ENCODE measurements around the gene NCSTN. TPM values are rescaled to one million over a fixed set of nuclear protein-coding genes. Genes with fewer than 3 reads are reported as not detected.

NCSTN gene
- total and polyA plus RNA-seq, 2 of the 13 experiments (the other 11 are each of a cell fraction or from before 2014, with no cell fraction given), result 44.2 to 247 TPM

DNA sequence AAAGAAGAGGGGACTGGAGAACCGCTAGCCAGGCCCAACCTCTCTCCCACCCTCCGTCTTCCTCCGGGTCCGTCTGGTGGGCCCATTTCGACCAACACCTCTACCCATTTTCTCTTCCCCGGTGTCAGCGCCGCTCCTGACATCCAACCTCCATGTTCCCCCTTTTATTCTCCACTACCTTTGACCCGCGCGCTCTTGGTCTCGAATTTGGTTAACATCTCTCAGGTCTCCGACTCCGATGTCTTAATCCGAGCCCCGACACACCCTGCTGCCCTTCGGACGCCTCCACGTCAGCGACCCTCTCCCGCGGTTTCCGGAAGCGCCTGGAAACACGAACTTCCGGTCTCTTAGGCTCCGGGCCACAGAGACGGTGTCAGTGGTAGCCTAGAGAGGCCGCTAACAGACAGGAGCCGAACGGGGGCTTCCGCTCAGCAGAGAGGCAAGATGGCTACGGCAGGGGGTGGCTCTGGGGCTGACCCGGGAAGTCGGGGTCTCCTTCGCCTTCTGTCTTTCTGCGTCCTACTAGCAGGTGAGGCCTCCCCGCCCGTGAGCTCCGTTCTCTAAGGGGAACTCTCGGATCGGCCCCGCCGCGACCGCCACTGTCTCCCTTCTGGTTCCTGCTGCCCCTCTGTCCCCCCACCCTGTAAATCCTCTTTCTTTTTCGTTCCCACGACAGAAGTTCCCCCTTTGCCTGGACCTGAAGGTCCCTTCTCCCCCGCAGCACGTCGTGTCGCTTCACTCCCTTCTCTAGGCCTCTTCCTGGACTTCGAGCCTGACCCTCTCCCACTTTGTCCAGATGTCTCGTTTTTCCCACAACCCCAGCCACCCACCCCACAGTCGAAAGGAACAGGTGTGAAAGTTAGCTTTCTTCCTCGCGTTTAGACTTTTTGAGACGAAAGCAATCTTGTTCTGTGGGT, at the start of gene NCSTN, which contains the start of gene COPA (continued):
- TF ChIP-seq, protein P1, sequence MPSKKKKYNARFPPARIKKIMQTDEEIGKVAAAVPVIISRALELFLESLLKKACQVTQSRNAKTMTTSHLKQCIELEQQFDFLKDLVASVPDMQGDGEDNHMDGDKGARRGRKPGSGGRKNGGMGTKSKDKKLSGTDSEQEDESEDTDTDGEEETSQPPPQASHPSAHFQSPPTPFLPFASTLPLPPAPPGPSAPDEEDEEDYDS (CRISPR knock-in tag; IDR thresholded peaks at IDR 0.05), result peak; percentile 87
- TF ChIP-seq ZNF20 (CRISPR knock-in tag; IDR thresholded peaks at IDR 0.05) (no peak), PRMT3 (CRISPR knock-in tag; IDR thresholded peaks at IDR 0.05; ENCODE audit: borderline replicate concordance, low read depth) (0 out of 2 replicates have a peak, but pooled peaks have one; percentile 48), GPN1 (CRISPR knock-in tag; IDR thresholded peaks at IDR 0.05; ENCODE audit: borderline replicate concordance) (no peak), ASH2L (IDR thresholded peaks at IDR 0.05; ENCODE audit: insufficient read length, low read depth, low read length) (peak; percentile 91), MTA3 (CRISPR knock-in tag; IDR thresholded peaks at IDR 0.05) (no peak), SALL1 (CRISPR knock-in tag; IDR thresholded peaks at IDR 0.05) (peak; percentile 63), MXD4 (CRISPR knock-in tag; IDR thresholded peaks at IDR 0.05) (no peak), ZNF614 (CRISPR knock-in tag; IDR thresholded peaks at IDR 0.05; ENCODE audit: borderline replicate concordance) (peak; percentile 74; the same call in 1 of the 2 replicates), ZNF556 (CRISPR knock-in tag; IDR thresholded peaks at IDR 0.05; ENCODE audit: borderline replicate concordance) (peak; percentile 92; the same call in 1 of the 2 replicates), ZNF891 (CRISPR knock-in tag; IDR thresholded peaks at IDR 0.05) (peak; percentile 81; the same call in 1 of the 2 replicates), GABPA (IDR thresholded peaks at IDR 0.05; ENCODE audit: low read depth, low read length) (peak; percentile 85), GABPA (CRISPR knock-in tag; IDR thresholded peaks at IDR 0.05; ENCODE audit: low read depth) (peak; percentile 97), TCF12 (IDR thresholded peaks at IDR 0.05) (no peak), TCF12 (CRISPR knock-in tag; IDR thresholded peaks at IDR 0.05) (0 out of 2 replicates have a peak, but pooled peaks have one; percentile 48), TAF15 (IDR thresholded peaks at IDR 0.05; ENCODE audit: low read depth, low read length, poor library complexity, severe bottlenecking) (peak; percentile 85), ZNF441 (CRISPR knock-in tag; IDR thresholded peaks at IDR 0.05; ENCODE audit: borderline replicate concordance) (no peak), ZNF543 (CRISPR knock-in tag; IDR thresholded peaks at IDR 0.05) (peak; percentile 63; the same call in 1 of the 2 replicates), GATAD2A (CRISPR knock-in tag; IDR thresholded peaks at IDR 0.05) (peak; percentile 60), NR2C2 (CRISPR knock-in tag; IDR thresholded peaks at IDR 0.05; ENCODE audit: borderline replicate concordance) (peak; percentile 81; the same call in 1 of the 2 replicates), ZNF780A (CRISPR knock-in tag; IDR thresholded peaks at IDR 0.05) (no peak)
- TF ChIP-seq, protein P2, sequence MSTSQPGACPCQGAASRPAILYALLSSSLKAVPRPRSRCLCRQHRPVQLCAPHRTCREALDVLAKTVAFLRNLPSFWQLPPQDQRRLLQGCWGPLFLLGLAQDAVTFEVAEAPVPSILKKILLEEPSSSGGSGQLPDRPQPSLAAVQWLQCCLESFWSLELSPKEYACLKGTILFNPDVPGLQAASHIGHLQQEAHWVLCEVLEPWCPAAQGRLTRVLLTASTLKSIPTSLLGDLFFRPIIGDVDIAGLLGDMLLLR (CRISPR knock-in tag; IDR thresholded peaks at IDR 0.05), result peak; percentile 83; the same call in 1 of the 2 replicates
- TF ChIP-seq, protein P3, sequence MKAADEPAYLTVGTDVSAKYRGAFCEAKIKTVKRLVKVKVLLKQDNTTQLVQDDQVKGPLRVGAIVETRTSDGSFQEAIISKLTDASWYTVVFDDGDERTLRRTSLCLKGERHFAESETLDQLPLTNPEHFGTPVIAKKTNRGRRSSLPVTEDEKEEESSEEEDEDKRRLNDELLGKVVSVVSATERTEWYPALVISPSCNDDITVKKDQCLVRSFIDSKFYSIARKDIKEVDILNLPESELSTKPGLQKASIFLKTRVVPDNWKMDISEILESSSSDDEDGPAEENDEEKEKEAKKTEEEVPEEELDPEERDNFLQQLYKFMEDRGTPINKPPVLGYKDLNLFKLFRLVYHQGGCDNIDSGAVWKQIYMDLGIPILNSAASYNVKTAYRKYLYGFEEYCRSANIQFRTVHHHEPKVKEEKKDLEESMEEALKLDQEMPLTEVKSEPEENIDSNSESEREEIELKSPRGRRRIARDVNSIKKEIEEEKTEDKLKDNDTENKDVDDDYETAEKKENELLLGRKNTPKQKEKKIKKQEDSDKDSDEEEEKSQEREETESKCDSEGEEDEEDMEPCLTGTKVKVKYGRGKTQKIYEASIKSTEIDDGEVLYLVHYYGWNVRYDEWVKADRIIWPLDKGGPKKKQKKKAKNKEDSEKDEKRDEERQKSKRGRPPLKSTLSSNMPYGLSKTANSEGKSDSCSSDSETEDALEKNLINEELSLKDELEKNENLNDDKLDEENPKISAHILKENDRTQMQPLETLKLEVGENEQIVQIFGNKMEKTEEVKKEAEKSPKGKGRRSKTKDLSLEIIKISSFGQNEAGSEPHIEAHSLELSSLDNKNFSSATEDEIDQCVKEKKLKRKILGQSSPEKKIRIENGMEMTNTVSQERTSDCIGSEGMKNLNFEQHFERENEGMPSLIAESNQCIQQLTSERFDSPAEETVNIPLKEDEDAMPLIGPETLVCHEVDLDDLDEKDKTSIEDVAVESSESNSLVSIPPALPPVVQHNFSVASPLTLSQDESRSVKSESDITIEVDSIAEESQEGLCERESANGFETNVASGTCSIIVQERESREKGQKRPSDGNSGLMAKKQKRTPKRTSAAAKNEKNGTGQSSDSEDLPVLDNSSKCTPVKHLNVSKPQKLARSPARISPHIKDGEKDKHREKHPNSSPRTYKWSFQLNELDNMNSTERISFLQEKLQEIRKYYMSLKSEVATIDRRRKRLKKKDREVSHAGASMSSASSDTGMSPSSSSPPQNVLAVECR (CRISPR knock-in tag; IDR thresholded peaks at IDR 0.05; ENCODE audit: borderline replicate concordance), result peak; percentile 95
- TF ChIP-seq, protein P4, sequence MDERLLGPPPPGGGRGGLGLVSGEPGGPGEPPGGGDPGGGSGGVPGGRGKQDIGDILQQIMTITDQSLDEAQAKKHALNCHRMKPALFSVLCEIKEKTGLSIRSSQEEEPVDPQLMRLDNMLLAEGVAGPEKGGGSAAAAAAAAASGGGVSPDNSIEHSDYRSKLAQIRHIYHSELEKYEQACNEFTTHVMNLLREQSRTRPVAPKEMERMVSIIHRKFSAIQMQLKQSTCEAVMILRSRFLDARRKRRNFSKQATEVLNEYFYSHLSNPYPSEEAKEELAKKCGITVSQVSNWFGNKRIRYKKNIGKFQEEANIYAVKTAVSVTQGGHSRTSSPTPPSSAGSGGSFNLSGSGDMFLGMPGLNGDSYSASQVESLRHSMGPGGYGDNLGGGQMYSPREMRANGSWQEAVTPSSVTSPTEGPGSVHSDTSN (CRISPR knock-in tag; IDR thresholded peaks at IDR 0.05), result no peak

Measured in HepG2 (cell line).